Liver (tissue), 9 donors: ENCODE results near the gene ZNF578. TPM values are rescaled to one million over a fixed set of nuclear protein-coding genes. Genes with fewer than 3 reads are reported as not detected.

ENCODE experiments used
- DNase-seq: peaks from one replicate; pipeline ENCODE4 v3.0.0-alpha.2; 2017; ENCODE audit warnings: low spot score
- H3K27ac ChIP-seq, 2 donors: one replicate each; pipeline ENCODE4 v1.7.0; 2013; ENCODE audit warnings: inconsistent platforms in 2 of 2, low read length in 2 of 2, control low read depth in 1 of 2, low read depth in 1 of 2, mild to moderate bottlenecking in 1 of 2
- H3K27me3 ChIP-seq, 4 donors: one replicate each; pipeline versions ENCODE4 v1.6.1 to v1.7.0; 2013; ENCODE audit warnings: low read length in 3 of 4, inconsistent platforms in 1 of 4, mild to moderate bottlenecking in 1 of 4, moderate library complexity in 1 of 4; ENCODE audit not compliant: control insufficient read depth in 4 of 4, insufficient read depth in 4 of 4
- H3K36me3 ChIP-seq, 4 donors: one replicate each; pipeline versions ENCODE4 v1.6.1 to v1.7.0; 2013; ENCODE audit warnings: low read length in 3 of 4, mild to moderate bottlenecking in 3 of 4, low read depth in 1 of 4, moderate library complexity in 1 of 4; ENCODE audit not compliant: control insufficient read depth in 4 of 4, insufficient read depth in 3 of 4
- H3K4me1 ChIP-seq, 4 donors: one replicate each; pipeline versions ENCODE4 v1.6.1 to v1.7.0; 2013; ENCODE audit warnings: low read length in 3 of 4, mild to moderate bottlenecking in 3 of 4, moderate library complexity in 1 of 4; ENCODE audit not compliant: control insufficient read depth in 4 of 4, insufficient read depth in 4 of 4
- H3K4me3 ChIP-seq, 3 donors: one replicate each; pipeline versions ENCODE4 v1.6.1 to v1.7.0; 2013; ENCODE audit warnings: low read length in 3 of 3, control low read depth in 1 of 3, low read depth in 1 of 3, mild to moderate bottlenecking in 1 of 3
- H3K9ac ChIP-seq, 2 donors: one replicate each; pipeline ENCODE4 v1.7.0; 2013; ENCODE audit warnings: low read length in 2 of 2, mild to moderate bottlenecking in 2 of 2, moderate library complexity in 2 of 2, control low read depth in 1 of 2, low read depth in 1 of 2
- H3K9me3 ChIP-seq, 4 donors: one replicate each; pipeline versions ENCODE4 v1.6.1 to v1.7.0; 2013; ENCODE audit warnings: low read length in 3 of 4; ENCODE audit not compliant: control insufficient read depth in 4 of 4
- EGR1 ChIP-seq, 2 donors: IDR thresholded peaks; 2 replicates each; pipeline ENCODE4 v1.6.1; 2016 to 2018; ENCODE audit warnings: antibody characterized with exemption in 2 of 2, low read depth in 2 of 2
- FOXA1 ChIP-seq: IDR thresholded peaks from 2 replicates; pipeline ENCODE4 v1.6.1; 2016; ENCODE audit warnings: antibody characterized with exemption
- FOXA2 ChIP-seq: IDR thresholded peaks from 2 replicates; pipeline ENCODE4 v1.6.1; 2016; ENCODE audit warnings: antibody characterized with exemption
- GABPA ChIP-seq, 2 donors: IDR thresholded peaks in 1 of 2; conservative IDR thresholded peaks in 1 of 2; 2 replicates each; pipeline ENCODE4 v1.6.1; 2016; ENCODE audit warnings: antibody characterized with exemption in 2 of 2, mild to moderate bottlenecking in 1 of 2, moderate library complexity in 1 of 2
- HNF4A ChIP-seq, 2 donors: conservative IDR thresholded peaks; 2 replicates each; pipeline ENCODE4 v1.6.1; 2016; ENCODE audit warnings: antibody characterized with exemption in 2 of 2, mild to moderate bottlenecking in 2 of 2
- HNF4G ChIP-seq: IDR thresholded peaks from 2 replicates; pipeline ENCODE4 v1.6.1; 2016; ENCODE audit warnings: antibody characterized with exemption
- JUND ChIP-seq, 2 donors: IDR thresholded peaks; 2 replicates each; pipeline ENCODE4 v1.6.1; 2016; ENCODE audit warnings: antibody characterized with exemption in 2 of 2
- NR2F2 ChIP-seq: IDR thresholded peaks from 2 replicates; pipeline ENCODE4 v1.6.1; 2016; ENCODE audit warnings: antibody characterized with exemption
- RAD21 ChIP-seq, 2 donors: IDR thresholded peaks; 2 replicates each; pipeline ENCODE4 v1.6.1; 2016; ENCODE audit warnings: antibody characterized with exemption in 2 of 2, mild to moderate bottlenecking in 2 of 2
- RXRA ChIP-seq, 2 donors: IDR thresholded peaks; 2 replicates each; pipeline ENCODE4 v1.6.1; 2017 to 2018; ENCODE audit warnings: antibody characterized with exemption in 2 of 2, mild to moderate bottlenecking in 1 of 2
- SP1 ChIP-seq: IDR thresholded peaks from 2 replicates; pipeline ENCODE4 v1.6.1; 2018; ENCODE audit warnings: antibody characterized with exemption, mild to moderate bottlenecking
- TAF1 ChIP-seq: conservative IDR thresholded peaks from 2 replicates; pipeline ENCODE4 v1.6.1; 2016; ENCODE audit warnings: antibody characterized with exemption, mild to moderate bottlenecking
- YY1 ChIP-seq: IDR thresholded peaks from 2 replicates; pipeline ENCODE4 v1.6.1; 2016; ENCODE audit warnings: antibody characterized with exemption, mild to moderate bottlenecking
- WGBS: extraction: QIAGEN DNeasy Blood & Tissue Kit; methylation state at CpG from one replicate; pipeline ENCODE4 v1.1.7; 2013; 5-methylcytosine and 5-hydroxymethylcytosine counted together
- polyA plus RNA-seq, 2 donors: library from polyadenylated mRNA; stranded (reverse) in 1 of 2; unstranded in 1 of 2; fragments of 200-250 nt in 1 of 2; fragments of >200 nt in 1 of 2; fragmentation: Nextera tagmentation in 1 of 2; extraction: Ambion mirVana in 1 of 2; gene quantifications; one replicate each; pipeline versions ENCODE4 v1.2.1 to v1.2.3, GENCODE V29; 2013 to 2015
- total RNA-seq, 2 donors: library from RNA; depleted of rRNA; stranded (reverse); fragments of >200 nt; gene quantifications; one replicate each; pipeline ENCODE4 v1.2.3, GENCODE V29; 2014
- TF ChIP-seq, protein P1 (sequence below): IDR thresholded peaks from 2 replicates; pipeline ENCODE4 v1.6.1; 2016; ENCODE audit warnings: antibody characterized with exemption
- TF ChIP-seq, protein P2 (sequence below): IDR thresholded peaks from 2 replicates; pipeline ENCODE4 v1.6.1; 2016; ENCODE audit warnings: antibody characterized with exemption
- TF ChIP-seq, protein P3 (sequence below): IDR thresholded peaks from 2 replicates; pipeline ENCODE4 v1.6.1; 2016; ENCODE audit warnings: antibody characterized with exemption, mild to moderate bottlenecking
- TF ChIP-seq, protein P4 (sequence below): IDR thresholded peaks from 2 replicates; pipeline ENCODE4 v1.6.1; 2016; ENCODE audit warnings: antibody characterized with exemption
- TF ChIP-seq, protein P5 (sequence below): fragments of 150-350 bp; IDR thresholded peaks from 2 replicates; pipeline ENCODE4 v1.5.1; 2017; ENCODE audit warnings: improper control_type of control experiment, low read depth, low read length; ENCODE audit not compliant: missing input control
- donor health status: healthy.
- donor health status: healthy.
- donor health status: healthy.
- donor health status: healthy.
- donor health status: healthy.

ZNF578 gene
- total RNA-seq (under 1 TPM; 0.25 to 0.56 TPM), polyA plus RNA-seq (under 1 TPM in 1 of 2 donors, not detected in 1; 0.09 TPM)

DNA sequence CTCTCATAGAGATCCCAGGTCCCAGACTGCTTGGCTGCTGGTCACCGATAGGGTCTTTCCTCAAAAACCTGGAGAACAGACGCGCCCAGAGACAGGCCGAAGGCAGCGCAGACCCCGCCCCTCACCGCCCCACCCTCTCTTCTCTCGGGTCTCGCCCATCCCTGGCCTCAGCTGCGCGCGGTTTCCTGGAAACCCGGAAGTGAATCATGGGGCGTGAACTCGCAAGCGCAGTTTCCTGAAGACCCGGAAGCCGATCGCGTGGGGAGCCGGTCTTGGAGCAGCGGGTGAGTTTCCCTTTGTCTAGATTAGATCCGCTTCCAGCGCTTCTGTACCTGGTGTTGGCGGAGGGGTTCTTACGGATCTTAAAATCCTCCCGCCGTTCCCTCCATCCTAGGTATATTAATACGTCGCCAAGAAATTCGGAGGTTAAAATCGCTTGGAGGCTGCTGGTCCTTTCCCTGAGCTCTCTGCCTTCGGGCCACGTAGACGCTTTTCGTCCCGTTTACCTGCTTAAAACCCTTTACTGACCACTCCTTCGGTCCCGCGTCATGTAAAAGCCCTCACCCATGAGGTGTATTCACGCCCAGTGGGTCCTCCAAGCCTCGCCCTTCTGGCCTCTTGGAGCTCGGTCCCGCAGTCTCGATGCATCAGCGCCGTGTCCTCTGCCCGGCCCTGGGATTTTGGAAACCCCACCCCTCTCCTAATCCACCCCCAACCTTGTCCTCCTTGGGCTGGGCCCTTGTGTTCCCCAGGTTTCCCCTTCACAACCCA lies at the start of gene ZNF578:
ZNF578 (plus strand) TSS at position 230 of the 771 bp plus-strand sequence. CDS start 48,293 bp downstream, outside the sequence.
- Histone ChIP-seq H3K9me3 (peaks cover 24 to 59% (median 50%) of the 10 kb centered on the region in 4 donors), H3K27ac (no peak within 1 kb of the TSS), H3K27me3 (peaks cover 0 to 6% (median 1%) of the 10 kb centered on the region in 4 donors), H3K4me3 (peak within 1 kb of the TSS; percentile 45 to 63 (median 61)), H3K4me1 (peaks cover 0 to 3% (median 0%) of the 10 kb centered on the region in 4 donors), H3K9ac (no peak within 1 kb of the TSS), H3K36me3 (peaks cover 0 to 11% (median 3%) of the 10 kb centered on the region in 4 donors)
- TF ChIP-seq FOXA1 (no peak), GABPA (IDR thresholded peaks at IDR 0.05 in 1 of 2, conservative IDR thresholded peaks at IDR 0.05 in 1 of 2) (peak; percentile 61 to 86)
- WGBS, result 7% methylated on average over 48 of the region's 48 CpGs
- peak; percentile 58 for DNase-seq

DNA sequence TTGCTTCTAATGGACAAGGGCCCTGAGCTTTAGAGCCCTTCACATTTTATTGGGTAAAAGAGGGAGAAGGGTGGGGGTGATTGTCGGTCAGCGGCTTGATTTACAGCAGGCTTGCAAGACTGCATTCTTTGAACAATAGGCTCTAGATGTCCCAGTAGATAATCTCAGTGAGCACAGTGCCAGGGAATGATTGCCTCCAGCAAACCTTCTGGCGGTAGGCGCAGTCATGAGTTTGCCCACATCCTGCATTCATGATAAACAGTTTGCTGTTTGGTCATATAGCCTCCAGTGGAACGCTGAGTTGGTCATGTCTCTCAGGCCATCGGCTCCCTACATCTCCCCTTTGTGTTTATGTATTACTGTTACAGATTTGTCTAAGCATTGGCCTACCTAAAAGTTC lies 43.1 kb upstream of the ZNF578 start:
- peaks cover 36 to 80% (median 57%) of the 10 kb centered on the region in 4 donors for H3K9me3 ChIP-seq
- H3K27ac ChIP-seq, result no peak overlapping the region
- no peak for DNase-seq
- H3K4me3 ChIP-seq, result peak overlapping the region in 2 of 3 donors; percentile 31 to 67
- 98% methylated on average over 6 of the region's 6 CpGs for WGBS
- H3K27me3 ChIP-seq, result no peaks in the 10 kb centered on the region
- no peak overlapping the region for H3K9ac ChIP-seq
- no peak for TF ChIP-seq NR2F2
- TF ChIP-seq TAF1, result no peak
- TF ChIP-seq HNF4A (conservative IDR thresholded peaks at IDR 0.05), result no peak
- no peak for TF ChIP-seq SP1
- TF ChIP-seq, protein P1, sequence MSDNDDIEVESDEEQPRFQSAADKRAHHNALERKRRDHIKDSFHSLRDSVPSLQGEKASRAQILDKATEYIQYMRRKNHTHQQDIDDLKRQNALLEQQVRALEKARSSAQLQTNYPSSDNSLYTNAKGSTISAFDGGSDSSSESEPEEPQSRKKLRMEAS, result no peak
- TF ChIP-seq FOXA2, result no peak
- TF ChIP-seq, protein P2, sequence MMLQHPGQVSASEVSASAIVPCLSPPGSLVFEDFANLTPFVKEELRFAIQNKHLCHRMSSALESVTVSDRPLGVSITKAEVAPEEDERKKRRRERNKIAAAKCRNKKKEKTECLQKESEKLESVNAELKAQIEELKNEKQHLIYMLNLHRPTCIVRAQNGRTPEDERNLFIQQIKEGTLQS, result no peak
- TF ChIP-seq, protein P3, sequence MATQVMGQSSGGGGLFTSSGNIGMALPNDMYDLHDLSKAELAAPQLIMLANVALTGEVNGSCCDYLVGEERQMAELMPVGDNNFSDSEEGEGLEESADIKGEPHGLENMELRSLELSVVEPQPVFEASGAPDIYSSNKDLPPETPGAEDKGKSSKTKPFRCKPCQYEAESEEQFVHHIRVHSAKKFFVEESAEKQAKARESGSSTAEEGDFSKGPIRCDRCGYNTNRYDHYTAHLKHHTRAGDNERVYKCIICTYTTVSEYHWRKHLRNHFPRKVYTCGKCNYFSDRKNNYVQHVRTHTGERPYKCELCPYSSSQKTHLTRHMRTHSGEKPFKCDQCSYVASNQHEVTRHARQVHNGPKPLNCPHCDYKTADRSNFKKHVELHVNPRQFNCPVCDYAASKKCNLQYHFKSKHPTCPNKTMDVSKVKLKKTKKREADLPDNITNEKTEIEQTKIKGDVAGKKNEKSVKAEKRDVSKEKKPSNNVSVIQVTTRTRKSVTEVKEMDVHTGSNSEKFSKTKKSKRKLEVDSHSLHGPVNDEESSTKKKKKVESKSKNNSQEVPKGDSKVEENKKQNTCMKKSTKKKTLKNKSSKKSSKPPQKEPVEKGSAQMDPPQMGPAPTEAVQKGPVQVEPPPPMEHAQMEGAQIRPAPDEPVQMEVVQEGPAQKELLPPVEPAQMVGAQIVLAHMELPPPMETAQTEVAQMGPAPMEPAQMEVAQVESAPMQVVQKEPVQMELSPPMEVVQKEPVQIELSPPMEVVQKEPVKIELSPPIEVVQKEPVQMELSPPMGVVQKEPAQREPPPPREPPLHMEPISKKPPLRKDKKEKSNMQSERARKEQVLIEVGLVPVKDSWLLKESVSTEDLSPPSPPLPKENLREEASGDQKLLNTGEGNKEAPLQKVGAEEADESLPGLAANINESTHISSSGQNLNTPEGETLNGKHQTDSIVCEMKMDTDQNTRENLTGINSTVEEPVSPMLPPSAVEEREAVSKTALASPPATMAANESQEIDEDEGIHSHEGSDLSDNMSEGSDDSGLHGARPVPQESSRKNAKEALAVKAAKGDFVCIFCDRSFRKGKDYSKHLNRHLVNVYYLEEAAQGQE, result no peak
- no peak for TF ChIP-seq RAD21 (IDR thresholded peaks at IDR 0.05)
- no peak for TF ChIP-seq RXRA (IDR thresholded peaks at IDR 0.05)
- TF ChIP-seq, protein P4, sequence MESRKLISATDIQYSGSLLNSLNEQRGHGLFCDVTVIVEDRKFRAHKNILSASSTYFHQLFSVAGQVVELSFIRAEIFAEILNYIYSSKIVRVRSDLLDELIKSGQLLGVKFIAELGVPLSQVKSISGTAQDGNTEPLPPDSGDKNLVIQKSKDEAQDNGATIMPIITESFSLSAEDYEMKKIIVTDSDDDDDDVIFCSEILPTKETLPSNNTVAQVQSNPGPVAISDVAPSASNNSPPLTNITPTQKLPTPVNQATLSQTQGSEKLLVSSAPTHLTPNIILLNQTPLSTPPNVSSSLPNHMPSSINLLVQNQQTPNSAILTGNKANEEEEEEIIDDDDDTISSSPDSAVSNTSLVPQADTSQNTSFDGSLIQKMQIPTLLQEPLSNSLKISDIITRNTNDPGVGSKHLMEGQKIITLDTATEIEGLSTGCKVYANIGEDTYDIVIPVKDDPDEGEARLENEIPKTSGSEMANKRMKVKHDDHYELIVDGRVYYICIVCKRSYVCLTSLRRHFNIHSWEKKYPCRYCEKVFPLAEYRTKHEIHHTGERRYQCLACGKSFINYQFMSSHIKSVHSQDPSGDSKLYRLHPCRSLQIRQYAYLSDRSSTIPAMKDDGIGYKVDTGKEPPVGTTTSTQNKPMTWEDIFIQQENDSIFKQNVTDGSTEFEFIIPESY, result no peak
- TF ChIP-seq FOXA1, result no peak
- TF ChIP-seq GABPA (IDR thresholded peaks at IDR 0.05 in 1 of 2, conservative IDR thresholded peaks at IDR 0.05 in 1 of 2), result no peak
- TF ChIP-seq EGR1 (IDR thresholded peaks at IDR 0.05; ENCODE audit: low read depth in 2 of 2), result no peak
- TF ChIP-seq YY1, result no peak
- TF ChIP-seq HNF4G, result no peak
- TF ChIP-seq JUND (IDR thresholded peaks at IDR 0.05), result no peak
- TF ChIP-seq, protein P5, sequence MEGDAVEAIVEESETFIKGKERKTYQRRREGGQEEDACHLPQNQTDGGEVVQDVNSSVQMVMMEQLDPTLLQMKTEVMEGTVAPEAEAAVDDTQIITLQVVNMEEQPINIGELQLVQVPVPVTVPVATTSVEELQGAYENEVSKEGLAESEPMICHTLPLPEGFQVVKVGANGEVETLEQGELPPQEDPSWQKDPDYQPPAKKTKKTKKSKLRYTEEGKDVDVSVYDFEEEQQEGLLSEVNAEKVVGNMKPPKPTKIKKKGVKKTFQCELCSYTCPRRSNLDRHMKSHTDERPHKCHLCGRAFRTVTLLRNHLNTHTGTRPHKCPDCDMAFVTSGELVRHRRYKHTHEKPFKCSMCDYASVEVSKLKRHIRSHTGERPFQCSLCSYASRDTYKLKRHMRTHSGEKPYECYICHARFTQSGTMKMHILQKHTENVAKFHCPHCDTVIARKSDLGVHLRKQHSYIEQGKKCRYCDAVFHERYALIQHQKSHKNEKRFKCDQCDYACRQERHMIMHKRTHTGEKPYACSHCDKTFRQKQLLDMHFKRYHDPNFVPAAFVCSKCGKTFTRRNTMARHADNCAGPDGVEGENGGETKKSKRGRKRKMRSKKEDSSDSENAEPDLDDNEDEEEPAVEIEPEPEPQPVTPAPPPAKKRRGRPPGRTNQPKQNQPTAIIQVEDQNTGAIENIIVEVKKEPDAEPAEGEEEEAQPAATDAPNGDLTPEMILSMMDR, result no peak
- H3K4me1 ChIP-seq, result no peaks in the 10 kb centered on the region
- H3K36me3 ChIP-seq, result peaks cover 17 to 78% (median 53%) of the 10 kb centered on the region in 4 donors
